ENCODE results near the gene SNTB2. TPM values are rescaled to one million over a fixed set of nuclear protein-coding genes. Genes with fewer than 3 reads are reported as not detected.

SNTB2 gene
- total and polyA plus RNA-seq, 8 donors, result 4.0 to 74.4 (median 22.1) TPM

- no peaks in the 10 kb centered on the region for H3K27me3 ChIP-seq
- DNase-seq, result no peak
- no peak overlapping the region for H3K27ac ChIP-seq
- H3K9me3 ChIP-seq, result no peaks in the 10 kb centered on the region
- intact Hi-C loops (cut with DNase I; ENCODE audit: low total_unique reads), result no loop called here
- H3K4me3 ChIP-seq, result no peak overlapping the region
- H3K36me3 ChIP-seq, result peaks cover 45 to 99% (median 97%) of the 10 kb centered on the region in 4 donors
- no peak for TF ChIP-seq POLR2AphosphoS5 (IDR thresholded peaks at IDR 0.05)
- no peak for TF ChIP-seq CTCF (IDR thresholded peaks at IDR 0.05)
- no peak for TF ChIP-seq POLR2A (IDR thresholded peaks at IDR 0.05)
- no peak for TF ChIP-seq EP300 (IDR thresholded peaks at IDR 0.05)
- 87 to 100% (median 94%) methylated on average over 1 of the region's 1 CpG for WGBS, 5 donors
- H3K4me1 ChIP-seq, result no peaks in the 10 kb centered on the region
Measured at GRCh38 chr16:69160192-69160591, 26.8 kb upstream of the SNTB2 start.

GRCh38 chr16:69165584-69165983 lies 21.4 kb upstream of the SNTB2 start:
- peaks cover 33 to 89% (median 88%) of the 10 kb centered on the region in 4 donors for H3K36me3 ChIP-seq
- H3K9me3 ChIP-seq, result no peaks in the 10 kb centered on the region
- intact Hi-C loops (cut with DNase I; ENCODE audit: low total_unique reads), result no loop called here
- peaks cover 0 to 18% (median 5%) of the 10 kb centered on the region in 4 donors for H3K4me1 ChIP-seq
- DNase-seq, result no peak
- WGBS, 5 donors, result 85 to 93% (median 88%) methylated on average over 6 of the region's 6 CpGs
- no peak overlapping the region for H3K27ac ChIP-seq
- no peaks in the 10 kb centered on the region for H3K27me3 ChIP-seq
- H3K4me3 ChIP-seq, result no peak overlapping the region
- no peak for TF ChIP-seq CTCF (IDR thresholded peaks at IDR 0.05)
- no peak for TF ChIP-seq POLR2AphosphoS5 (IDR thresholded peaks at IDR 0.05)
- TF ChIP-seq EP300 (IDR thresholded peaks at IDR 0.05), result no peak
- TF ChIP-seq POLR2A (IDR thresholded peaks at IDR 0.05), result no peak

- Histone ChIP-seq H3K36me3 (peaks cover 25 to 81% (median 80%) of the 10 kb centered on the region in 4 donors), H3K9me3 (no peaks in the 10 kb centered on the region), H3K27me3 (no peaks in the 10 kb centered on the region), H3K27ac (no peak overlapping the region), H3K4me1 (peaks cover 0 to 26% (median 12%) of the 10 kb centered on the region in 4 donors), H3K4me3 (no peak overlapping the region)
- DNase-seq, result no peak
- intact Hi-C loops (cut with DNase I; ENCODE audit: low total_unique reads), result no loop called here
- TF ChIP-seq POLR2A (IDR thresholded peaks at IDR 0.05) (no peak), CTCF (IDR thresholded peaks at IDR 0.05) (no peak), POLR2AphosphoS5 (IDR thresholded peaks at IDR 0.05) (no peak)
- WGBS, 5 donors, result 53 to 74% (median 68%) methylated on average over 8 of the region's 8 CpGs
Measured at GRCh38 chr16:69166221-69166833, 20.6 kb upstream of the SNTB2 start.

GRCh38 chr16:69166946-69167930 lies 19.7 kb upstream of the SNTB2 start:
- Histone ChIP-seq H3K27me3 (no peaks in the 10 kb centered on the region), H3K36me3 (peaks cover 18 to 72% (median 71%) of the 10 kb centered on the region in 4 donors), H3K9me3 (no peaks in the 10 kb centered on the region), H3K27ac (no peak overlapping the region), H3K4me1 (peaks cover 1 to 35% (median 18%) of the 10 kb centered on the region in 4 donors), H3K4me3 (no peak overlapping the region)
- no peak for DNase-seq
- intact Hi-C loops (cut with DNase I; ENCODE audit: low total_unique reads), result no loop called here
- whole genome bisulfite sequencing, 5 donors, result 89 to 92% (median 92%) methylated on average over 7 of the region's 7 CpGs
- no peak for TF ChIP-seq CTCF (IDR thresholded peaks at IDR 0.05)
- no peak for TF ChIP-seq EP300 (IDR thresholded peaks at IDR 0.05)
- TF ChIP-seq POLR2A (IDR thresholded peaks at IDR 0.05), result no peak
- TF ChIP-seq POLR2AphosphoS5 (IDR thresholded peaks at IDR 0.05), result no peak
